HUES6 (cell line): Measurements from ENCODE around the gene SERTAD4.

Experiments used
- H3K27ac ChIP-seq: 2 replicates; pipeline ENCODE4 v1.7.0; 2013; ENCODE audit warnings: low read depth, mild to moderate bottlenecking, low read length, inconsistent platforms
- H3K27me3 ChIP-seq: 2 replicates; pipeline ENCODE4 v1.6.1; 2013; ENCODE audit warnings: low read length; ENCODE audit not compliant: control insufficient read depth, insufficient read depth
- H3K36me3 ChIP-seq: 2 replicates; pipeline ENCODE4 v1.6.1; 2013; ENCODE audit warnings: low read length; ENCODE audit not compliant: control insufficient read depth, insufficient read depth
- H3K4me1 ChIP-seq: 2 replicates; pipeline ENCODE4 v1.6.1; 2013; ENCODE audit warnings: low read length; ENCODE audit not compliant: control insufficient read depth, insufficient read depth
- H3K4me3 ChIP-seq: 2 replicates; pipeline ENCODE4 v1.5.1; 2013; ENCODE audit warnings: low read depth, low read length
- H3K9ac ChIP-seq: one replicate; pipeline ENCODE4 v1.6.1; 2013; ENCODE audit warnings: mild to moderate bottlenecking, low read length
- H3K9me3 ChIP-seq: 2 replicates; pipeline ENCODE4 v1.6.1; 2013; ENCODE audit warnings: low read depth, low read length; ENCODE audit not compliant: control insufficient read depth, insufficient read depth

Gene SERTAD4

GRCh38 chr1:210291081-210291764, 58.6 kb downstream of the SERTAD4 start:
- Histone ChIP-seq H3K4me1 (peaks cover 31% of the 10 kb centered on the region), H3K4me3 (no peak overlapping the region), H3K27me3 (peaks cover 38% of the 10 kb centered on the region), H3K36me3 (no peaks in the 10 kb centered on the region), H3K9ac (no peak overlapping the region), H3K27ac (no peak overlapping the region), H3K9me3 (no peaks in the 10 kb centered on the region)

DNA sequence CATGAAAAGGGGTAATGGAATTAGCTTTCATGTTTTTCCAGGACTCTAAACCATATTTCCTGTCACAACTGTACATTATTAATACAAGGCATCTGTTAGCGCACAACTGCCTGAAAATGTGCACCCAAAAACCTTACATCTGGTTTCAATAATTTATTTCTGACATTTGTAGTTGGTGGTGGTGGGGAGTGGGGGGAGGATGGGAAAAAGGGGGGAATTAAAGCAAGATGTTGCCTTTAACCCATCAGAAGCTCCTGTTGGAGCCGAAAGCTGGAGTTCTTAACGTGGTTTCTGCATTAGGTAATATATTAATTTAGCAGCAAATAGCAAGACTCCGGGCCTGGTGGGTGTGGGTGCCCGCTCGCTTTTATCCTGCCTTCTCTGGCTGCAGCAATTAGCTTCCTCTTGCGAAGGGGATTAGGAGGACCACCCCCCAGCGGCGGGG, 59.2 kb downstream of the SERTAD4 start:
- H3K9ac ChIP-seq: peak overlapping the region; percentile 64
- peak overlapping the region; percentile 54 for H3K4me3 ChIP-seq
- H3K4me1 ChIP-seq: peaks cover 31% of the 10 kb centered on the region
- peaks cover 38% of the 10 kb centered on the region for H3K27me3 ChIP-seq
- H3K27ac ChIP-seq: peak overlapping the region; percentile 68; the same call in 1 of the 2 replicates
- H3K9me3 ChIP-seq: no peaks in the 10 kb centered on the region
- no peaks in the 10 kb centered on the region for H3K36me3 ChIP-seq

GRCh38 chr1:210292231-210292871, 59.8 kb downstream of the SERTAD4 start:
- Histone ChIP-seq H3K27me3 (peaks cover 38% of the 10 kb centered on the region), H3K4me3 (peak overlapping the region; percentile 54), H3K9ac (peak overlapping the region; percentile 64), H3K27ac (peak overlapping the region; percentile 68; the same call in 1 of the 2 replicates), H3K9me3 (no peaks in the 10 kb centered on the region), H3K36me3 (no peaks in the 10 kb centered on the region), H3K4me1 (peaks cover 31% of the 10 kb centered on the region)

GRCh38 chr1:210293171-210293607, 60.6 kb downstream of the SERTAD4 start:
- Histone ChIP-seq H3K27me3 (peaks cover 34% of the 10 kb centered on the region), H3K4me3 (peak overlapping the region; percentile 54; the same call in 1 of the 2 replicates)

GRCh38 chr1:210294999-210295745, 62.6 kb downstream of the SERTAD4 start:
- no peaks in the 10 kb centered on the region; the same call in 1 of the 2 replicates for H3K9me3 ChIP-seq
- no peaks in the 10 kb centered on the region for H3K36me3 ChIP-seq
- H3K27me3 ChIP-seq: peaks cover 34% of the 10 kb centered on the region
- H3K9ac ChIP-seq: peak overlapping the region; percentile 13
- H3K27ac ChIP-seq: no peak overlapping the region; the same call in 1 of the 2 replicates
- H3K4me1 ChIP-seq: peaks cover 43% of the 10 kb centered on the region
- H3K4me3 ChIP-seq: no peak overlapping the region

More at GRCh38 chr1:210293171-210293607, 60.6 kb downstream of the SERTAD4 start:
- no peaks in the 10 kb centered on the region for H3K36me3 ChIP-seq
- no peak overlapping the region for H3K27ac ChIP-seq
- peak overlapping the region; percentile 64 for H3K9ac ChIP-seq
- H3K4me1 ChIP-seq: peaks cover 31% of the 10 kb centered on the region
- H3K9me3 ChIP-seq: no peaks in the 10 kb centered on the region
